MM.1S (cell line): ENCODE data around the gene PGS1.

Experiments used
- DNase-seq: peaks from one replicate; pipeline ENCODE4 v3.0.0-alpha.2; 2015
- H2AFZ ChIP-seq: fragments of 300-600 bp; sonication (generic); 2 replicates; pipeline ENCODE4 v1.6.0; 2016; ENCODE audit warnings: antibody characterized with exemption, low read length
- H3F3A ChIP-seq: fragments of 300-600 bp; sonication (generic); 2 replicates; pipeline ENCODE4 v1.6.1; 2016; ENCODE audit warnings: mild to moderate bottlenecking, antibody characterized with exemption, low read length, moderate library complexity, mixed read lengths; ENCODE audit not compliant: insufficient read depth
- H3K27ac ChIP-seq: fragments of 300-600 bp; sonication (generic); 2 replicates; pipeline ENCODE4 v1.5.1; 2016; ENCODE audit warnings: mild to moderate bottlenecking, low read length
- H3K27me3 ChIP-seq: fragments of 300-600 bp; sonication (generic); replicated peaks from 2 replicates; pipeline ENCODE4 v1.6.0; 2016; ENCODE audit warnings: low read length; ENCODE audit not compliant: insufficient read depth
- H3K36me3 ChIP-seq: fragments of 300-600 bp; sonication (generic); replicated peaks from 2 replicates; pipeline ENCODE4 v1.6.1; 2016; ENCODE audit warnings: mild to moderate bottlenecking, low read length, mixed read lengths; ENCODE audit not compliant: insufficient read depth
- H3K4me1 ChIP-seq: fragments of 300-600 bp; sonication (generic); 2 replicates; pipeline ENCODE4 v1.6.1; 2016; ENCODE audit warnings: low read length, mixed read lengths
- H3K4me2 ChIP-seq: fragments of 300-600 bp; sonication (generic); 2 replicates; pipeline ENCODE4 v1.6.0; 2016; ENCODE audit warnings: low read depth, low read length
- H3K4me3 ChIP-seq: fragments of 300-600 bp; sonication (generic); 2 replicates; pipeline ENCODE4 v1.5.1; 2016; ENCODE audit warnings: low read length, mixed read lengths
- H3K79me2 ChIP-seq: fragments of 300-600 bp; sonication (generic); 2 replicates; pipeline ENCODE4 v1.6.1; 2016; ENCODE audit warnings: mixed run types, low read length, mixed read lengths
- H3K9ac ChIP-seq: fragments of 300-600 bp; sonication (generic); 2 replicates; pipeline ENCODE4 v1.6.1; 2016; ENCODE audit warnings: low read length, mixed read lengths
- H3K9me2 ChIP-seq: fragments of 300-600 bp; sonication (generic); replicated peaks from 2 replicates; pipeline ENCODE4 v1.6.1; 2016; ENCODE audit warnings: mild to moderate bottlenecking, low read length, mixed read lengths; ENCODE audit not compliant: insufficient read depth
- H3K9me3 ChIP-seq: fragments of 300-600 bp; sonication (generic); replicated peaks from 2 replicates; pipeline ENCODE4 v1.6.1; 2016; ENCODE audit warnings: mild to moderate bottlenecking, low read length, mixed read lengths; ENCODE audit not compliant: insufficient read depth
- H4K20me1 ChIP-seq: fragments of 300-600 bp; sonication (generic); 2 replicates; pipeline ENCODE4 v1.6.1; 2016; ENCODE audit warnings: mild to moderate bottlenecking, low read length, moderate library complexity, mixed read lengths; ENCODE audit not compliant: insufficient read depth
- EZH2 ChIP-seq: fragments of 300-600 bp; sonication (generic); optimal IDR thresholded peaks from 2 replicates; pipeline ENCODE3; 2017; ENCODE audit warnings: low read depth, mild to moderate bottlenecking, antibody characterized with exemption, low read length, mixed read lengths
- EZH2phosphoT487 ChIP-seq: fragments of 300-600 bp; sonication (generic); IDR thresholded peaks from 2 replicates; pipeline ENCODE4 v1.6.1; 2018; ENCODE audit warnings: antibody characterized with exemption, low read length
- TF ChIP-seq, protein P1 (sequence below): fragments of 300-600 bp; sonication (generic); IDR thresholded peaks from 2 replicates; pipeline ENCODE4 v1.5.1; 2016; ENCODE audit warnings: antibody characterized with exemption, low read length, mixed read lengths

PGS1 gene

DNA sequence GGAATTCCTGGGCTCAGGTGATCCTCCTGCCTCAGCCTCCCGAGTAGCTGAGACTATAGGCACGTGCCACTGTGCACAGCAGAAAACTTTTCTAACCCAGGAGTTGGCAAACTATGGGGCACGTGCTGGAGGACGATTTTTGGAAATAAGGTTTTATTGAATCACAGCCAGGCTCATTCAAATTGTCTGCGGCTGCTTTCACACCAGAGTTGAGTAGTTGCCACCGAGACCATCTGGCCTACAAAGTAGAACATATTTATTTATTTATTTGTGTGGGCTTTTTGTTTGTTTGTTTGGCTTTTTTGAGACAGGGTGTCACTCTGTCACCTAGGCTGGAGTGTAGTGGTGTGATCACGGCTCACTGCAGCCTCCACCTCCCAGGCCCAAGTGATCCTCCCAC is 7.4 kb upstream of the PGS1 start:
- no peak overlapping the region for H3K4me2 ChIP-seq
- H3K9ac ChIP-seq, result no peak overlapping the region
- TF ChIP-seq, protein P1, sequence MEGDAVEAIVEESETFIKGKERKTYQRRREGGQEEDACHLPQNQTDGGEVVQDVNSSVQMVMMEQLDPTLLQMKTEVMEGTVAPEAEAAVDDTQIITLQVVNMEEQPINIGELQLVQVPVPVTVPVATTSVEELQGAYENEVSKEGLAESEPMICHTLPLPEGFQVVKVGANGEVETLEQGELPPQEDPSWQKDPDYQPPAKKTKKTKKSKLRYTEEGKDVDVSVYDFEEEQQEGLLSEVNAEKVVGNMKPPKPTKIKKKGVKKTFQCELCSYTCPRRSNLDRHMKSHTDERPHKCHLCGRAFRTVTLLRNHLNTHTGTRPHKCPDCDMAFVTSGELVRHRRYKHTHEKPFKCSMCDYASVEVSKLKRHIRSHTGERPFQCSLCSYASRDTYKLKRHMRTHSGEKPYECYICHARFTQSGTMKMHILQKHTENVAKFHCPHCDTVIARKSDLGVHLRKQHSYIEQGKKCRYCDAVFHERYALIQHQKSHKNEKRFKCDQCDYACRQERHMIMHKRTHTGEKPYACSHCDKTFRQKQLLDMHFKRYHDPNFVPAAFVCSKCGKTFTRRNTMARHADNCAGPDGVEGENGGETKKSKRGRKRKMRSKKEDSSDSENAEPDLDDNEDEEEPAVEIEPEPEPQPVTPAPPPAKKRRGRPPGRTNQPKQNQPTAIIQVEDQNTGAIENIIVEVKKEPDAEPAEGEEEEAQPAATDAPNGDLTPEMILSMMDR, result no peak
- no peak for TF ChIP-seq EZH2
- no peak for TF ChIP-seq EZH2phosphoT487
- no peaks in the 10 kb centered on the region for H3K4me1 ChIP-seq
- H3K79me2 ChIP-seq, result no peaks in the 10 kb centered on the region
- no peaks in the 10 kb centered on the region for H3F3A ChIP-seq
- no peaks in the 10 kb centered on the region for H4K20me1 ChIP-seq
- peaks cover 86% of the 10 kb centered on the region for H3K27me3 ChIP-seq
- no peak overlapping the region for H2AFZ ChIP-seq
- no peaks in the 10 kb centered on the region for H3K36me3 ChIP-seq
- no peaks in the 10 kb centered on the region for H3K9me3 ChIP-seq
- DNase-seq, result no peak
- no peak overlapping the region for H3K27ac ChIP-seq
- H3K4me3 ChIP-seq, result no peak overlapping the region
- H3K9me2 ChIP-seq, result no peaks in the 10 kb centered on the region

DNA sequence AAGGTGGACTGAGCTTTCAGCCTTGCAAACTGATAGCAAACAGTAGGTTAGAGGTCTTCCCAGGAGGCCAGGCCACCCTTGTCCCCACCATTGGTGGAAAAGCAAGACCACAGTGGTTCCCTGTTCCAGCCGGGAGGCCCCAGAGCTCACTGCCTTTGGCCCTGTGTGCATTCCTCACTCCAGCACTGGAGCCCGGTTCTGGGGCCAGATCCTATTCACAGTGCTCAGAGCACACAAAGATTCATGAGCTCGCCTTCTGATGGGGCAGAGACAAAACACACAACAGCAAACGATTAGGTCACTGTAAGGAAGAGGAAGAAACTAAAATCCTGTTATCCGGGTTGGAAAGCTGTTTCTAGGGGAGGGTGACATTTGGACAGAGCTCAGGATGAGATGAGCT is 5.6 kb upstream of the PGS1 start:
- TF ChIP-seq, protein P1, result no peak
- no peak for TF ChIP-seq EZH2
- no peak overlapping the region for H3K4me2 ChIP-seq
- no peak overlapping the region for H3K4me3 ChIP-seq
- DNase-seq, result no peak
- no peak overlapping the region for H3K9ac ChIP-seq
- H3K27me3 ChIP-seq, result peaks cover 71% of the 10 kb centered on the region
- no peak overlapping the region for H2AFZ ChIP-seq
- no peaks in the 10 kb centered on the region for H3K9me3 ChIP-seq
- H3K9me2 ChIP-seq, result no peaks in the 10 kb centered on the region
- no peaks in the 10 kb centered on the region for H4K20me1 ChIP-seq
- no peaks in the 10 kb centered on the region; the same call in 1 of the 2 replicates for H3K4me1 ChIP-seq
- H3K79me2 ChIP-seq, result no peaks in the 10 kb centered on the region
- no peaks in the 10 kb centered on the region for H3F3A ChIP-seq
- no peak overlapping the region for H3K27ac ChIP-seq
- no peaks in the 10 kb centered on the region for H3K36me3 ChIP-seq

DNA sequence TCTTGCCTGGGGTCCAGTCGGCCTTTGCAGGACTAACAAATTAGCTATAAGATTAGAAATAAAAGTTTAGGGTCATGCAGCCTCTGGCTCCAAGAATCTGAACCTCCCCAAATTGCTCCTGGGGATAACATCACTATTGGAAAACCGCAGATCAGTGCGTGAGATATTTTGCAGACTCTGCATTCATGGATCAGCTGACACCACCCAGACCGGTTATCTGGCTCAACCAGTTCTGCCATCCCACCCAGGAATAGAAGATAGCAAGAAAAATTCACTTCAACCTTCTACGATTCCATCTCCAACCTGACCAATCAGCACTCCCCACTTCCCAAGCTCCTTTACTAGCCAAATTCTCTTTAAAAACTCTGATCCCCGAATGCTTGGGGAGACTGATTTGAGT is 4.3 kb upstream of the PGS1 start:
- no peaks in the 10 kb centered on the region for H4K20me1 ChIP-seq
- H3K4me1 ChIP-seq, result no peaks in the 10 kb centered on the region; the same call in 1 of the 2 replicates
- no peaks in the 10 kb centered on the region for H3K36me3 ChIP-seq
- H3K27ac ChIP-seq, result no peak overlapping the region
- no peaks in the 10 kb centered on the region for H3K9me3 ChIP-seq
- TF ChIP-seq, protein P1, result no peak
- H3K9ac ChIP-seq, result no peak overlapping the region
- no peak overlapping the region for H3K4me2 ChIP-seq
- no peak for DNase-seq
- no peaks in the 10 kb centered on the region for H3F3A ChIP-seq
- H3K4me3 ChIP-seq, result no peak overlapping the region
- H3K27me3 ChIP-seq, result peaks cover 61% of the 10 kb centered on the region
- peaks cover 8% of the 10 kb centered on the region for H3K79me2 ChIP-seq
- H2AFZ ChIP-seq, result no peak overlapping the region
- no peaks in the 10 kb centered on the region for H3K9me2 ChIP-seq
